Mesothelial cell of epicardium (in vitro differentiated cells): ENCODE results near the gene CNN3. TPM values are rescaled to one million over a fixed set of nuclear protein-coding genes. Genes with fewer than 3 reads are reported as not detected.

Source experiments
- DNase-seq, 2 experiments: peaks; one replicate each; pipeline ENCODE4 v3.0.0; 2021; ENCODE audit warnings: low spot score in 2 of 2; ENCODE audit not compliant: unreplicated experiment in 2 of 2
- H3K27ac Mint-ChIP-seq: 2 replicates; pipeline ENCODE4 v1.8.0; 2021; ENCODE audit warnings: mixed read lengths
- H3K27me3 Mint-ChIP-seq: 2 replicates; pipeline ENCODE4 v1.8.0; 2021; ENCODE audit warnings: low read depth, mixed read lengths
- H3K36me3 Mint-ChIP-seq: 2 replicates; pipeline ENCODE4 v1.8.0; 2021; ENCODE audit warnings: mixed read lengths
- H3K4me1 Mint-ChIP-seq: 2 replicates; pipeline ENCODE4 v1.8.0; 2021; ENCODE audit warnings: mixed read lengths
- H3K4me3 Mint-ChIP-seq: 2 replicates; pipeline ENCODE4 v1.8.0; 2021; ENCODE audit warnings: mild to moderate bottlenecking, moderate library complexity, mixed read lengths
- H3K9me3 Mint-ChIP-seq: 2 replicates; pipeline ENCODE4 v1.8.0; 2021; ENCODE audit warnings: mixed read lengths
- total RNA-seq: library from RNA; stranded (reverse); gene quantifications from 3 replicates; pipeline ENCODE4 v1.2.1, GENCODE V29; 2021
- TF ChIP-seq, protein P1 (sequence below): fragments of 200-600 bp; sonication (generic); IDR thresholded peaks from one replicate; pipeline ENCODE4 v1.5.0; 2021; ENCODE audit warnings: antibody characterized with exemption; ENCODE audit not compliant: unreplicated experiment

The CNN3 gene
- total RNA-seq, 1 donor from 2014 or later = 247 TPM

DNA sequence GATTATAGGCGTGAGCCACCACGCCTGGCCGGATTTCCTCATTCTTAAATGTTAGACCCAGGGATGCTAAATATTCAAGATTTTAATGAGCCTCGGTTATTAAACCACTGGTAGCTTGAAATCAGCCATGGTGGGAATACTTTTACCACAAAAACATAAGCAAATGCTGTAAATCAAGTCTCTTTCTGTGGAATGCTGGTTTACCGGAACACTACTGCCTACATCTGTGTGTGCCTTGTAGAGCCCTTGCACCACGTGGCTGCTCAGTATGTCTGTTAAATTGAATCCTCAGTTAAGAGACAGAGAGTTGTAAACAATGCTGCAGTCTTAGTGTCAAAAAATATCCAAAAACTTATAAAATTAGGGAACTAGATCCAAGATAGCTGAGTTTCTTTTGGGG lies 26.8 kb upstream of the CNN3 start:
- Mint-ChIP-seq H3K4me1 (peaks cover 51% of the 10 kb centered on the region), H3K27ac (peak overlapping the region; percentile 57), H3K9me3 (peaks cover 5% of the 10 kb centered on the region), H3K27me3 (no peaks in the 10 kb centered on the region), H3K36me3 (peaks cover 2% of the 10 kb centered on the region), H3K4me3 (no peak overlapping the region)
- no peak for DNase-seq
- TF ChIP-seq, protein P1, sequence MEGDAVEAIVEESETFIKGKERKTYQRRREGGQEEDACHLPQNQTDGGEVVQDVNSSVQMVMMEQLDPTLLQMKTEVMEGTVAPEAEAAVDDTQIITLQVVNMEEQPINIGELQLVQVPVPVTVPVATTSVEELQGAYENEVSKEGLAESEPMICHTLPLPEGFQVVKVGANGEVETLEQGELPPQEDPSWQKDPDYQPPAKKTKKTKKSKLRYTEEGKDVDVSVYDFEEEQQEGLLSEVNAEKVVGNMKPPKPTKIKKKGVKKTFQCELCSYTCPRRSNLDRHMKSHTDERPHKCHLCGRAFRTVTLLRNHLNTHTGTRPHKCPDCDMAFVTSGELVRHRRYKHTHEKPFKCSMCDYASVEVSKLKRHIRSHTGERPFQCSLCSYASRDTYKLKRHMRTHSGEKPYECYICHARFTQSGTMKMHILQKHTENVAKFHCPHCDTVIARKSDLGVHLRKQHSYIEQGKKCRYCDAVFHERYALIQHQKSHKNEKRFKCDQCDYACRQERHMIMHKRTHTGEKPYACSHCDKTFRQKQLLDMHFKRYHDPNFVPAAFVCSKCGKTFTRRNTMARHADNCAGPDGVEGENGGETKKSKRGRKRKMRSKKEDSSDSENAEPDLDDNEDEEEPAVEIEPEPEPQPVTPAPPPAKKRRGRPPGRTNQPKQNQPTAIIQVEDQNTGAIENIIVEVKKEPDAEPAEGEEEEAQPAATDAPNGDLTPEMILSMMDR = no peak

- DNase-seq = no peak
- Mint-ChIP-seq H3K27me3 (no peaks in the 10 kb centered on the region), H3K9me3 (peaks cover 5% of the 10 kb centered on the region), H3K4me1 (peaks cover 53% of the 10 kb centered on the region), H3K27ac (no peak overlapping the region), H3K36me3 (peaks cover 2% of the 10 kb centered on the region), H3K4me3 (no peak overlapping the region)
- TF ChIP-seq, protein P1 = no peak
These were observed 26.2 kb upstream of the CNN3 start for GRCh38 chr1:94953107-94953506.

- no peak overlapping the region for H3K27ac Mint-ChIP-seq
- no peak for DNase-seq
- H3K4me3 Mint-ChIP-seq = no peak overlapping the region
- TF ChIP-seq, protein P1 = no peak
- H3K9me3 Mint-ChIP-seq = peaks cover 5% of the 10 kb centered on the region
- H3K36me3 Mint-ChIP-seq = peaks cover 2% of the 10 kb centered on the region
- peaks cover 54% of the 10 kb centered on the region for H3K4me1 Mint-ChIP-seq
- H3K27me3 Mint-ChIP-seq = no peaks in the 10 kb centered on the region
These were observed 25.6 kb upstream of the CNN3 start for GRCh38 chr1:94952539-94952938.

DNA sequence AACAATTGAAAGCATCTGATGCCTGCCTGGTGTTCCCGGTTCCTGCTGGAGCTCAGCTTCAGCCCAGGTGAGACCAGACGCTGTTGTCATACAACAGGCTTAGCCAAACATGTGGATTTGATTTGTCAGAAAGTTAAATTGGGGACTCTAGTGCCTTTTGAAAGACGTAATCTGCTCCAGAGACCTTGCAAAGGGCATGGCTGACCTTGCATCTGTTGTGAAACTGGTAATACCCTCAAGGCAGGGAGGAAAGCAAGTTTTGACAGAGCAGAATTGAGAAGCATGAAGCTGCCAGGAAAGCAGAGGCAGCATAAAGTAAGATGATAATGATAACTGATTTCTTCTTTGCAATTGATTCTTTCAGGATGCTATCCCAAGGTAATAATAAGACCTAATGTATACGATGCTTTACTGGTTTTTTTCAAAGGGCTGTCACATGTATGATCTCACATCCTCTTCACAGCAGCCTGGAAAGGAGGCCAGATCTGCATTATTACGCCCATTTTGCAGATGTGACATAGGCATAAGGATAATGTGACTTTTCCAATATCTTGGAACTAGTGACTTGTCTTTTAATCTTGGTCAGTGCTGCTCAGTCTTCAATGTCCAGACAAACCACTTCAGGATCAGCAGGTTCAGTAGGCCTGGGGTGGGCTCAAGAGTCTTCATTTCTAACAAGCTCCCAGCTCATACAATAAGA lies 24.7 kb upstream of the CNN3 start:
- Mint-ChIP-seq H3K27ac (peak overlapping the region; percentile 60), H3K4me3 (no peak overlapping the region), H3K9me3 (peaks cover 5% of the 10 kb centered on the region), H3K4me1 (peaks cover 62% of the 10 kb centered on the region), H3K27me3 (no peaks in the 10 kb centered on the region), H3K36me3 (peaks cover 2% of the 10 kb centered on the region)
- DNase-seq = no peak
- TF ChIP-seq, protein P1 = no peak

DNA sequence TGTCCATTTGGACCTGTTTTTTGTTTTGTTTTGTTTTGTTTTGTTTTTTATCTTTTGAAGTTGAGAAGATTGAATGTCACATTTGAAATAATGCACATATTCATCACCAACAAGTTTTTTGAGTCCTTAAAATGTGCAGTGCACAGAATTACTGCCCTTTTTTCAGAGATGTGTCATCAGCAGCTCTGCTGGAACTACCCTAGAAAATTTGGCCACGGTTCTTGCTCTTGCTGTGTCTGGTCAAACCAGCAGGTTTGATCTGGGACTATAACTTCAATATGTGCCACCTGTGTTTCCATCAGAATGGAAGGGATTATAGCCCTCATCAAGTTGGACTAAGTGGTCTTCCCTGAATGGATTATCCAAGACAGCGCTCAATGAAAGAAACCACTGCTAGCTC lies 24.1 kb upstream of the CNN3 start:
- TF ChIP-seq, protein P1 = no peak
- Mint-ChIP-seq H3K4me3 (no peak overlapping the region), H3K9me3 (peaks cover 5% of the 10 kb centered on the region), H3K27me3 (no peaks in the 10 kb centered on the region), H3K36me3 (peaks cover 2% of the 10 kb centered on the region), H3K4me1 (peaks cover 66% of the 10 kb centered on the region), H3K27ac (no peak overlapping the region)
- DNase-seq = no peak
